ENCODE data around the gene RUSC2.
"Not testable (repeated sequence)": the region's sequence is repeated elsewhere in the genome, so short reads cannot be mapped to it uniquely, and the experiment has no call there.

GRCh38 chr9:35534921-35535320 lies 45.0 kb downstream of the RUSC2 start:
- not testable (repeated sequence) for TF ChIP-seq CTCF, POLR2A (IDR thresholded peaks at IDR 0.05)
